SK-N-SH treated with all-trans-retinoic acid at 6 μM for 48 hours (cell line): Measurements from ENCODE around the gene TCF23.
"Not testable (repeated sequence)": the region's sequence is repeated elsewhere in the genome, so short reads cannot be mapped to it uniquely, and the experiment has no call there.

Source experiments
- ATAC-seq: fragments of 200-7000 bp; cut with Tn5 transposase; 3 replicates; pipeline ENCODE4 v1.9.1; 2020; ENCODE audit warnings: mild to moderate bottlenecking, moderate library complexity
- BACH2 ChIP-seq: fragments of 250-450 bp; sonication (Bioruptor Pico); IDR thresholded peaks from 2 replicates; pipeline ENCODE4 v1.9.0; 2021; ENCODE audit warnings: mild to moderate bottlenecking, borderline replicate concordance
- CSDC2 ChIP-seq: fragments of 250-450 bp; sonication (Bioruptor Pico); IDR thresholded peaks from 2 replicates; pipeline ENCODE4 v1.5.0; 2020; ENCODE audit warnings: mild to moderate bottlenecking, moderate library complexity
- ESRRG ChIP-seq: fragments of 250-450 bp; sonication (Bioruptor Pico); IDR thresholded peaks from 2 replicates; pipeline ENCODE4 v1.6.1; 2021; ENCODE audit warnings: mild to moderate bottlenecking
- GLIS3 ChIP-seq: fragments of 250-450 bp; sonication (Bioruptor Pico); IDR thresholded peaks from 2 replicates; pipeline ENCODE4 v1.5.0; 2020; ENCODE audit warnings: mild to moderate bottlenecking, moderate library complexity
- ISL1 ChIP-seq: fragments of 250-450 bp; sonication (Bioruptor Pico); IDR thresholded peaks from 2 replicates; pipeline ENCODE4 v2.1.2; 2022; ENCODE audit warnings: mild to moderate bottlenecking, moderate library complexity
- OSR1 ChIP-seq: fragments of 250-450 bp; sonication (Bioruptor Pico); IDR thresholded peaks from 2 replicates; pipeline ENCODE4 v1.8.0; 2022; ENCODE audit warnings: moderate library complexity, mild to moderate bottlenecking, inconsistent platforms
- PPARA ChIP-seq: fragments of 250-450 bp; sonication (Bioruptor Pico); IDR thresholded peaks from 2 replicates; pipeline ENCODE4 v1.5.0; 2020; ENCODE audit warnings: mild to moderate bottlenecking, borderline replicate concordance
- RARB ChIP-seq: fragments of 250-450 bp; sonication (Bioruptor Pico); IDR thresholded peaks from 2 replicates; pipeline ENCODE4 v1.8.0; 2021; ENCODE audit warnings: mild to moderate bottlenecking, moderate library complexity
- SNAI2 ChIP-seq: fragments of 250-450 bp; sonication (Bioruptor Pico); IDR thresholded peaks from 2 replicates; pipeline ENCODE4 v1.5.0; 2020; ENCODE audit warnings: mild to moderate bottlenecking, moderate library complexity
- TCF4 ChIP-seq: fragments of 250-450 bp; sonication (Bioruptor Pico); IDR thresholded peaks from 2 replicates; pipeline ENCODE4 v1.8.0; 2021; ENCODE audit warnings: mild to moderate bottlenecking, moderate library complexity, borderline replicate concordance
- TOX ChIP-seq: fragments of 250-450 bp; sonication (Bioruptor Pico); IDR thresholded peaks from 2 replicates; pipeline ENCODE4 v1.8.0; 2021; ENCODE audit warnings: mild to moderate bottlenecking, moderate library complexity, borderline replicate concordance
- ZC3H10 ChIP-seq: fragments of 250-450 bp; sonication (Bioruptor Pico); IDR thresholded peaks from 2 replicates; pipeline ENCODE4 v1.5.1; 2021; ENCODE audit warnings: mild to moderate bottlenecking, moderate library complexity
- ZFP3 ChIP-seq: fragments of 250-450 bp; sonication (Bioruptor Pico); IDR thresholded peaks from 2 replicates; pipeline ENCODE4 v1.5.0; 2020; ENCODE audit warnings: mild to moderate bottlenecking, moderate library complexity
- ZFP30 ChIP-seq: fragments of 450-650 bp; formaldehyde crosslinking; IDR thresholded peaks from 2 replicates; pipeline ENCODE4 v1.5.0; 2022; ENCODE audit warnings: mild to moderate bottlenecking, moderate library complexity
- ZNF565 ChIP-seq: fragments of 450-650 bp; formaldehyde crosslinking; conservative IDR thresholded peaks from 2 replicates; pipeline ENCODE4 v1.5.0; 2020; ENCODE audit warnings: low read depth, mild to moderate bottlenecking, moderate library complexity
- ZNF8 ChIP-seq: fragments of 450-650 bp; formaldehyde crosslinking; IDR thresholded peaks from 2 replicates; pipeline ENCODE4 v1.5.0; 2020; ENCODE audit warnings: mild to moderate bottlenecking, moderate library complexity
- TF ChIP-seq, protein P1 (sequence below): fragments of 250-450 bp; sonication (Bioruptor Pico); IDR thresholded peaks from 2 replicates; pipeline ENCODE4 v1.8.0; 2020; ENCODE audit warnings: mild to moderate bottlenecking, moderate library complexity, borderline replicate concordance
- TF ChIP-seq, protein P2 (sequence below): fragments of 250-450 bp; sonication (Bioruptor Pico); IDR thresholded peaks from 2 replicates; pipeline ENCODE4 v1.5.0; 2020; ENCODE audit warnings: mild to moderate bottlenecking, moderate library complexity
- TF ChIP-seq, protein P3 (sequence below): fragments of 250-450 bp; sonication (Bioruptor Pico); IDR thresholded peaks from 2 replicates; pipeline ENCODE4 v1.8.0; 2021; ENCODE audit warnings: low read depth, mild to moderate bottlenecking, moderate library complexity, borderline replicate concordance
- TF ChIP-seq, protein P4 (sequence below): fragments of 250-450 bp; sonication (Bioruptor Pico); IDR thresholded peaks from 2 replicates; pipeline ENCODE4 v1.5.1; 2021; ENCODE audit warnings: mild to moderate bottlenecking, moderate library complexity

The TCF23 gene

DNA sequence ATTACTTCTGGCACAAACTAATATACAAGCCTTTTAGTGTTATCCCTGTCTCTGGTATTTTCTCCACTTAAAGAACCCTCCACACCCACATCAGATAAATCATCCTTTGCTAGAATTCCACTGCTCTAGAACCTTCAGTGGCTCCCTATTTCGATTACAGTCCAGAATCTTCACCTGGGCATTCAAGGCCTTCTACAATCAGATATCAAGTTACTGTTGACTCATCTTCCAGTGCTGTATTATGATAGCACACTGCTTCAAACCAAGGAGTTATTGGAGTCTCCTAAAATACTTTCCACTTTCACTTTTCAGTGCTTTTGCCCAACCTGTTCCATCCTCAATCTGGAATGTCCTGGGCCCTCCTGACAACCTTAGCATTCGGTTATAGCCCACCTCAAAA, 33.3 kb upstream of the TCF23 start (continued):
- TF ChIP-seq ZNF8 (no peak), CSDC2 (no peak), SNAI2 (CRISPR knock-in tag) (no peak), TOX (CRISPR knock-in tag) (no peak), OSR1 (no peak), BACH2 (CRISPR knock-in tag) (no peak)
- TF ChIP-seq, protein P1, sequence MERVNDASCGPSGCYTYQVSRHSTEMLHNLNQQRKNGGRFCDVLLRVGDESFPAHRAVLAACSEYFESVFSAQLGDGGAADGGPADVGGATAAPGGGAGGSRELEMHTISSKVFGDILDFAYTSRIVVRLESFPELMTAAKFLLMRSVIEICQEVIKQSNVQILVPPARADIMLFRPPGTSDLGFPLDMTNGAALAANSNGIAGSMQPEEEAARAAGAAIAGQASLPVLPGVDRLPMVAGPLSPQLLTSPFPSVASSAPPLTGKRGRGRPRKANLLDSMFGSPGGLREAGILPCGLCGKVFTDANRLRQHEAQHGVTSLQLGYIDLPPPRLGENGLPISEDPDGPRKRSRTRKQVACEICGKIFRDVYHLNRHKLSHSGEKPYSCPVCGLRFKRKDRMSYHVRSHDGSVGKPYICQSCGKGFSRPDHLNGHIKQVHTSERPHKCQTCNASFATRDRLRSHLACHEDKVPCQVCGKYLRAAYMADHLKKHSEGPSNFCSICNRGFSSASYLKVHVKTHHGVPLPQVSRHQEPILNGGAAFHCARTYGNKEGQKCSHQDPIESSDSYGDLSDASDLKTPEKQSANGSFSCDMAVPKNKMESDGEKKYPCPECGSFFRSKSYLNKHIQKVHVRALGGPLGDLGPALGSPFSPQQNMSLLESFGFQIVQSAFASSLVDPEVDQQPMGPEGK (CRISPR knock-in tag), result no peak

DNA sequence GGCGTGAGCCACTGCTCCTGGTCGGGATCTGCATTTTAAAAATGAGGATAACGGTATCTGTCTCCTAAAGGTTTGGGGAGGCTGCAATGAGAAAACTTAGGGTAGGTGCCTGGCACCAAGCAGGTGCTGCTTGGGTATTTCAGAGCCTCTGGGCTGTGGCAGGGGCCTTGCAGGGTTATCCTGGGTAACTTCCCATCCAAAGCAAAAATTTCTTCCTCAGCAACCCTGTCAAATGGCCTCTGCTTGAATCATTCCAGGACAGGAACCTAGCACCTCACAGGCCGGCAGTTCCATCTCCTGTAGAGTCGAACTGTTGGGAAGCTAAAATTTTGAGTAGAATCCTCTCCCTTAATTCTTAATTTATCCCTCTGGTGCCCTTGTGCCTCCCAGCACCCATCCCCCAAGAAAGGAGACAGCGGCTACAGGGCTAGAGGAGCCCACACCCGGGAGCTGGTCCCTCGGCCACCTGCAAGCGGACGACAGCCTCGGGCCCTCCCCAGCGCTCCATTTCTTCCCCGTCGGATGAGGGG, 30.7 kb upstream of the TCF23 start:
- peak; percentile 30 for ATAC-seq
- TF ChIP-seq ISL1 (CRISPR knock-in tag) (no peak), RARB (CRISPR knock-in tag) (no peak), PPARA (CRISPR knock-in tag) (no peak), GLIS3 (CRISPR knock-in tag) (no peak), ZNF565 (CRISPR knock-in tag) (no peak), SNAI2 (CRISPR knock-in tag) (no peak), CSDC2 (no peak), TCF4 (CRISPR knock-in tag) (no peak), ZC3H10 (CRISPR knock-in tag) (no peak), OSR1 (no peak), TOX (CRISPR knock-in tag) (no peak), ESRRG (CRISPR knock-in tag) (no peak), ZFP3 (CRISPR knock-in tag) (no peak), ZFP30 (no peak)
- TF ChIP-seq, protein P2, sequence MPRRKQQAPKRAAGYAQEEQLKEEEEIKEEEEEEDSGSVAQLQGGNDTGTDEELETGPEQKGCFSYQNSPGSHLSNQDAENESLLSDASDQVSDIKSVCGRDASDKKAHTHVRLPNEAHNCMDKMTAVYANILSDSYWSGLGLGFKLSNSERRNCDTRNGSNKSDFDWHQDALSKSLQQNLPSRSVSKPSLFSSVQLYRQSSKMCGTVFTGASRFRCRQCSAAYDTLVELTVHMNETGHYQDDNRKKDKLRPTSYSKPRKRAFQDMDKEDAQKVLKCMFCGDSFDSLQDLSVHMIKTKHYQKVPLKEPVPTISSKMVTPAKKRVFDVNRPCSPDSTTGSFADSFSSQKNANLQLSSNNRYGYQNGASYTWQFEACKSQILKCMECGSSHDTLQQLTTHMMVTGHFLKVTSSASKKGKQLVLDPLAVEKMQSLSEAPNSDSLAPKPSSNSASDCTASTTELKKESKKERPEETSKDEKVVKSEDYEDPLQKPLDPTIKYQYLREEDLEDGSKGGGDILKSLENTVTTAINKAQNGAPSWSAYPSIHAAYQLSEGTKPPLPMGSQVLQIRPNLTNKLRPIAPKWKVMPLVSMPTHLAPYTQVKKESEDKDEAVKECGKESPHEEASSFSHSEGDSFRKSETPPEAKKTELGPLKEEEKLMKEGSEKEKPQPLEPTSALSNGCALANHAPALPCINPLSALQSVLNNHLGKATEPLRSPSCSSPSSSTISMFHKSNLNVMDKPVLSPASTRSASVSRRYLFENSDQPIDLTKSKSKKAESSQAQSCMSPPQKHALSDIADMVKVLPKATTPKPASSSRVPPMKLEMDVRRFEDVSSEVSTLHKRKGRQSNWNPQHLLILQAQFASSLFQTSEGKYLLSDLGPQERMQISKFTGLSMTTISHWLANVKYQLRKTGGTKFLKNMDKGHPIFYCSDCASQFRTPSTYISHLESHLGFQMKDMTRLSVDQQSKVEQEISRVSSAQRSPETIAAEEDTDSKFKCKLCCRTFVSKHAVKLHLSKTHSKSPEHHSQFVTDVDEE (CRISPR knock-in tag), result no peak
- TF ChIP-seq, protein P1 (CRISPR knock-in tag), result no peak
- TF ChIP-seq, protein P3, sequence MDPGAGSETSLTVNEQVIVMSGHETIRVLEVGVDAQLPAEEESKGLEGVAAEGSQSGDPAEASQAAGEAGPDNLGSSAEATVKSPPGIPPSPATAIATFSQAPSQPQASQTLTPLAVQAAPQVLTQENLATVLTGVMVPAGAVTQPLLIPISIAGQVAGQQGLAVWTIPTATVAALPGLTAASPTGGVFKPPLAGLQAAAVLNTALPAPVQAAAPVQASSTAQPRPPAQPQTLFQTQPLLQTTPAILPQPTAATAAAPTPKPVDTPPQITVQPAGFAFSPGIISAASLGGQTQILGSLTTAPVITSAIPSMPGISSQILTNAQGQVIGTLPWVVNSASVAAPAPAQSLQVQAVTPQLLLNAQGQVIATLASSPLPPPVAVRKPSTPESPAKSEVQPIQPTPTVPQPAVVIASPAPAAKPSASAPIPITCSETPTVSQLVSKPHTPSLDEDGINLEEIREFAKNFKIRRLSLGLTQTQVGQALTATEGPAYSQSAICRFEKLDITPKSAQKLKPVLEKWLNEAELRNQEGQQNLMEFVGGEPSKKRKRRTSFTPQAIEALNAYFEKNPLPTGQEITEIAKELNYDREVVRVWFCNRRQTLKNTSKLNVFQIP (CRISPR knock-in tag), result no peak
- TF ChIP-seq, protein P4, sequence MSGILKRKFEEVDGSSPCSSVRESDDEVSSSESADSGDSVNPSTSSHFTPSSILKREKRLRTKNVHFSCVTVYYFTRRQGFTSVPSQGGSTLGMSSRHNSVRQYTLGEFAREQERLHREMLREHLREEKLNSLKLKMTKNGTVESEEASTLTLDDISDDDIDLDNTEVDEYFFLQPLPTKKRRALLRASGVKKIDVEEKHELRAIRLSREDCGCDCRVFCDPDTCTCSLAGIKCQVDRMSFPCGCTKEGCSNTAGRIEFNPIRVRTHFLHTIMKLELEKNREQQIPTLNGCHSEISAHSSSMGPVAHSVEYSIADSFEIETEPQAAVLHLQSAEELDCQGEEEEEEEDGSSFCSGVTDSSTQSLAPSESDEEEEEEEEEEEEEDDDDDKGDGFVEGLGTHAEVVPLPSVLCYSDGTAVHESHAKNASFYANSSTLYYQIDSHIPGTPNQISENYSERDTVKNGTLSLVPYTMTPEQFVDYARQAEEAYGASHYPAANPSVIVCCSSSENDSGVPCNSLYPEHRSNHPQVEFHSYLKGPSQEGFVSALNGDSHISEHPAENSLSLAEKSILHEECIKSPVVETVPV, result no peak

DNA sequence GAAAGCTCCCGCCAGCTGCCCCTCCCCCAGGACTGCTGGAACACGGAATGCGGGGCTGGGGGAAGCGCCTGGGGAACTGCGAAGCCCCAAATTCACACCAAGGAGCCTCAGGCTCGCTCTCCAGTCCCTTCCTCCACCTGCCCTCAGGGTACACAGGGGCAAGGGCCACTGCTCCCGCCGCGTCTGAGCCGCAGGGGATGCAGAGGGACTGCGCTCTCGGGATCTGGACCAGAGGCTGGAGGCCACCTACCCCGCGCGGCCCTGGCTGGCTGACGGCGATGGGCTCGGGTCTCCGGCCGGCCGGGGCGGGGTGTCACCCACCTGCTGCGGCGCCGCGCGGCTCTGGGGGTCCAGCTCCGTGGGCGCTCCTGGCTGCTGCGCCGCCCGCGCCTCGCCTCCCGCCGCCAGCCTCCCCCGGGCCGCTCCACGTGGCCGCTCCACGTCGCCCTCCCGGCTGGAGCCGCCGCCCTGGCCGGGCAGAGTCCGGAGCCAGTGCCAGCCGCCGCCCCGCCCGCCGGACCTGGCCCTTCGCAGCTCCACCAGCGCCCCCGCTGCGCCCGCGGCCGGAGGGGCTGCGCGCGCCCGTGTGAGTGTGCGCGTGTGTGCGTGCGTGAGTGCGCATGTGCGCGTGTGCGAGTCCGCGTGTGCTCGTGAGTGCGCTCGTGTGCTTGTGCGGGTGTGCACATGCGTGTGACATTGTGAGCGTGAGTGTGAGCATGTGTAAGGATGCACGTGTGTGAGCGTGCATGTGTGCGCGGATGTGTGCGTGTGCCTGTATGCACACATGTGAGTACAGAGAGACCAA, 30.1 kb upstream of the TCF23 start, which contains the start of gene CGREF1:
CGREF1 (minus strand) TSS at position 604 of the 805 bp plus-strand sequence. CDS start 14,762 bp downstream, outside the sequence.
- peak; percentile 50 for ATAC-seq
- no peak for TF ChIP-seq GLIS3 (CRISPR knock-in tag)
- peak; percentile 30; the same call in 1 of the 2 replicates for TF ChIP-seq ZFP30
- TF ChIP-seq BACH2 (CRISPR knock-in tag), result 0 out of 2 replicates have a peak, but pooled peaks have one; percentile 2
- 0 out of 2 replicates have a peak, but pooled peaks have one; percentile 17 for TF ChIP-seq ZNF565 (CRISPR knock-in tag)

DNA sequence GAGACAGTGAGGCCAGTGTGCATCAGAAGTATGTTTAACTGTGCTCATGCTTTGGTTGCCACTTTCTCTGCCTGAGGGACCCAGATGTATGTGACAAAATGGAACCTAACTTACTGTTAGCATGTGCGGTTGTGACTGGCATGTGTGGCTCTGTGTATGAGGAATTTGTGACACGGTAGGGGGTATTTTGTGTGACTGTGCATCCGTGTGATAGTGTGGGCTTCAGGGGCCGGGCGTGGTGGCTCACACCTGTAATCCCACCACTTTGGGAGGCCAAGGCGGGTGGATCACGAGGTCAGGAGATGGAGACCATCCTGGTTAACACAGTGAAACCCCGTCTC, 29.5 kb upstream of the TCF23 start:
- not testable (repeated sequence) for ATAC-seq
